Stimulated activated memory B cell treated with anti-CD40 and anti-IgM and Interleukin-4, amounts not matched to agents 10 μg/mL and 1 μg/mL and 100 μg/mL, for 72 hours (primary cell): ENCODE results near the gene FAM227A.
"Not testable (repeated sequence)": the region's sequence is repeated elsewhere in the genome, so short reads cannot be mapped to it uniquely, and the experiment has no call there.

Source experiments
- ATAC-seq: fragments of 150-1000 bp; cut with Tn5 transposase; 2 replicates; pipeline ENCODE4 v1.10.0; 2021
- H3K27ac Mint-ChIP-seq: one replicate; pipeline ENCODE4 v1.8.0; 2022; ENCODE audit warnings: mild to moderate bottlenecking, mixed read lengths
- H3K27me3 Mint-ChIP-seq: one replicate; pipeline ENCODE4 v1.8.0; 2022; ENCODE audit warnings: mixed read lengths
- H3K36me3 Mint-ChIP-seq: one replicate; pipeline ENCODE4 v1.8.0; 2022; ENCODE audit warnings: mixed read lengths
- H3K4me1 Mint-ChIP-seq: one replicate; pipeline ENCODE4 v1.8.0; 2022; ENCODE audit warnings: mixed read lengths
- H3K4me3 Mint-ChIP-seq: one replicate; pipeline ENCODE4 v1.8.0; 2022; ENCODE audit warnings: mild to moderate bottlenecking, moderate library complexity, mixed read lengths
- H3K9me3 Mint-ChIP-seq: one replicate; pipeline ENCODE4 v1.8.0; 2022; ENCODE audit warnings: mixed read lengths

The FAM227A gene

DNA sequence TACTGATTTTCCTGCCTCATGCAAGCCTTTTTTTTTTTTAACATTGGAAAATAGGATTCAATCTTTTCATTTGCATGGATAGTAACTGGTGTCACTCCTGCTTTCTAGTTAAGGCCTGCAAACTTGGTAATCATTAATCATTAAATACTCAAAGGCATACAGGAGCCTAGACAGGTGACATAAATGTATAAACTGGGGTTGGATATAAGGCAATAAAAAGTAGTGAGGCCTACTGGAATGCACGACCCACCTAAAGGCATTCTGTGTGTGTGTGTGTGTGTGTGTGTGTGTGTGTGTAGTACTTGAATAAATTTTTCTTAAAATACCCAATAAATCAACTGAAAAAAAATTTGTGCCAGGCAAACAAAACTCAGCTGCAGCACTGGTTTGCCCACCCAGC is 33.5 kb upstream of the FAM227A start:
- H3K9me3 Mint-ChIP-seq, result no peaks in the 10 kb centered on the region
- no peak overlapping the region for H3K27ac Mint-ChIP-seq
- no peaks in the 10 kb centered on the region for H3K27me3 Mint-ChIP-seq
- peaks cover 25% of the 10 kb centered on the region for H3K4me1 Mint-ChIP-seq
- H3K36me3 Mint-ChIP-seq, result peaks cover 51% of the 10 kb centered on the region
- no peak for ATAC-seq
- H3K4me3 Mint-ChIP-seq, result no peak overlapping the region

DNA sequence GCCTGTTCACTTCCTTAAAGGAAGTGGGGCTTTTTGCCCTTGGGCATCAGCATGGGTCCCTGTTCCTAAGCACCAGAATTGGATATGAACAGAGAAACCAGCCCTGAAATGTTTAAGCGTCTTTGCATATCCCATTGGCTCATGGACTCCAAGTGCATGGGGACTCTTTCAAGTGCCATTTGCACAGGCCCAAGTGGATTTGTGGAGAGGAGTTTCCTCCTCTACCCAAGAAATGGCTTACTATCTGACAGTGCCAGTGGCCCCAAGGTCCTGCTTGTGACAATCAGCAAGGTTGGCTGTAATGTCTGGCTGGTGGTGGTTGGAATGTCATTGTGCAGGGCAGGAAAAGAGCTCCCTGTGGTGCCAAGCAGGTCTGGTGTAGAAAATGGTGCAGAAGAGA is 29.6 kb upstream of the FAM227A start:
- peaks cover 23% of the 10 kb centered on the region for H3K4me1 Mint-ChIP-seq
- H3K4me3 Mint-ChIP-seq, result no peak overlapping the region
- peaks cover 42% of the 10 kb centered on the region for H3K36me3 Mint-ChIP-seq
- no peak for ATAC-seq
- H3K27me3 Mint-ChIP-seq, result no peaks in the 10 kb centered on the region
- H3K27ac Mint-ChIP-seq, result no peak overlapping the region
- no peaks in the 10 kb centered on the region for H3K9me3 Mint-ChIP-seq

DNA sequence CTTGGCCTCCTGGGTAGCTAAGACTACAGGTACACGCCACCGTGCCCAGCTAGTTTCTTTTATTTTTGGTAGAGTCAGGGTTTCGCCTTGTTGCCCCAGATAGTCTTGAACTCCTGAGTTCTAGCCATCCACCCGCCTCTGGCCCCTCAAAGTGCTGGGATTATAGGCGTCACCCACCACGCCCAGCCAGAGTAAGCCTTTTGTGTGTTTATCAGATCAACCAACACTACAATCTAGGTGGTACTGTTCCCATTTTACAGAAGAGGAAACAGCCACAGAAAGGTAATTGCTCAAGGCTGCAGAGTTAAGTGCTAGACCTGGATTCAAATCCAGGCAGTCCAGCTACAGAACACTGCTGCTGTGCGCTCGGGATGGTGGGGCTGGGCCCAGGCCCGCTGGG is 28.7 kb upstream of the FAM227A start:
- Mint-ChIP-seq H3K4me3 (no peak overlapping the region), H3K4me1 (peaks cover 23% of the 10 kb centered on the region), H3K27me3 (no peaks in the 10 kb centered on the region), H3K27ac (no peak overlapping the region), H3K9me3 (no peaks in the 10 kb centered on the region), H3K36me3 (peaks cover 40% of the 10 kb centered on the region)
- no peak for ATAC-seq

DNA sequence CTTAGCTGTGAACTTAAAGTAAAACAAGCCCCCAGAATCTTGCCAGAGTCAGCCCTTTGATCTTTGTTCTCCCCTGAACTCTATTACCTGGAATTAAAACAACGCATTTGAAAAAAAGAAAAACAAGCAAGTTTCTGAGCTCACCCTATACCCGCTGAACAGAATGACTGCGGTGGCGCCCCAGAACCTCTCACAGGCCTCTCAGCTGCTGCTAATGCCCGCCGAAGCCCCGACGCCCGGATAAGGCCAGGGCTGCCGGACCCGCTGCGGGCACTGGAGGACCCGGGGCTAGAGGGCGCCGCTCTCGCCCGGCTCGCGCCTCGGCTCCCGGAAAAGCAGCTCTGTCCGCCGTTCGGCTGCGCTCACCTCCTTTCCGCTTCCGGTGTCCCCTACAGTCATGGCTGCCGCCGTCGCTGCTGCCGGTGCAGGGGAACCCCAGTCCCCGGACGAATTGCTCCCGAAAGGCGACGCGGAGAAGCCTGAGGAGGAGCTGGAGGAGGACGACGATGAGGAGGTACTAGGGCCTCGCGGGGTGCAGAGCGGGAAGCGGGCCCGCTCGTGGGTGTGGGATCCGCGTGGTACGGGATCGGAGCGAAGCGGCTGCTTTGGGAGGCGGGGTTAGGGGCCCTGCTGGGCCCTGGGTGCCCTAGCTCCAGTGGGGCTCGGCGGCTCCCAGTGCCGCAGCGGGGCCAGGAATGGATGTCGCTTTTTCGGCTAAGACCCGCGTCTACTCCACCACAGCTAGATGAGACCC is 25.6 kb upstream of the FAM227A start, which contains the start of gene TOMM22:
TOMM22 (plus strand) TSS at position 376 of the 754 bp plus-strand sequence; CDS start at position 398, 22 bp downstream.
- H3K9me3 Mint-ChIP-seq, result no peaks in the 10 kb centered on the region
- H3K27me3 Mint-ChIP-seq, result no peaks in the 10 kb centered on the region
- peak within 1 kb of the TSS; percentile 93 for H3K4me3 Mint-ChIP-seq
- H3K4me1 Mint-ChIP-seq, result peaks cover 23% of the 10 kb centered on the region
- peaks cover 17% of the 10 kb centered on the region for H3K36me3 Mint-ChIP-seq
- H3K27ac Mint-ChIP-seq, result peak within 1 kb of the TSS; percentile 91
- ATAC-seq, result peak; percentile 99

DNA sequence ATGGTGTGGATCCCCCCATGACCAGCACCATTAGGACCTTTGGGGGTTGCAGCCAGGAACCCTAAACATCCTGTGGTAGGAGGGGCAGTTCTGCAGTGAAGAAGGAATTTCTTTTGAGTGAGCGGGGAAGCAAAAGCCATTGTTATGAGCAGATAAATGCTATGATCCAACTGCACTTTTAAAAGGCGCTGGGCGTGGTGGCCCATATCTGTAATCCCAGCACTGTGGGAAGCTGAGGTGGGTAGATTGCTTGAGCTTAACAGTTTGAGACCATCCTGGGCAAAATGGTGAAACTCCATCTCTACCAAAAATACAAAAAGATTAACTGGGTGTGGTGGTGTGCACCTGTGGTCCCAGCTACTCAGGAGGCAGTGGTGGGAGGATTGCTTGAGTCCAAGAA is 19.6 kb upstream of the FAM227A start:
- H3K9me3 Mint-ChIP-seq, result no peaks in the 10 kb centered on the region
- H3K4me3 Mint-ChIP-seq, result no peak overlapping the region
- no peaks in the 10 kb centered on the region for H3K4me1 Mint-ChIP-seq
- ATAC-seq, result no peak
- peaks cover 23% of the 10 kb centered on the region for H3K36me3 Mint-ChIP-seq
- H3K27me3 Mint-ChIP-seq, result no peaks in the 10 kb centered on the region
- no peak overlapping the region for H3K27ac Mint-ChIP-seq

DNA sequence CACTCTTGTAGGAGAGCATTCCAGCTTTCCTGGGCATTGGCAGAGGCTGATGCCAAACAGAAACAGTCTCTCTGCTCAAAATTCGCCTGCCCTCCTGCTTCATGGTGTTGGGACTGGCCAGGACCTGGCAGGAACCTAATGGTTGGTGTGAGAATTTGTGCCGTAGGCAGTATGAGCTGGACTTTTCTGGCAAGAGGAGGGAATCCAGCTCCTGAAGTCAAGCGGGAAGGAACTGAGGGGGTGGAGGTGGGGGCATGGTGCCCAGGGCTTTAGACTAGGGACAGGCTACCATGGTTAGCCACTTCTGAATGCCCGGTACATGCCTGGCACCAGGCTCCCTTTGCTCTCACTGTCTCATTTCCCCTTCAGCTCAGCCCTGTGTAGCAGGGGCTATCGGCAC is 18.7 kb upstream of the FAM227A start:
- no peaks in the 10 kb centered on the region for H3K9me3 Mint-ChIP-seq
- no peak overlapping the region for H3K27ac Mint-ChIP-seq
- no peaks in the 10 kb centered on the region for H3K4me1 Mint-ChIP-seq
- peaks cover 26% of the 10 kb centered on the region for H3K36me3 Mint-ChIP-seq
- no peak for ATAC-seq
- no peaks in the 10 kb centered on the region for H3K27me3 Mint-ChIP-seq
- H3K4me3 Mint-ChIP-seq, result no peak overlapping the region

DNA sequence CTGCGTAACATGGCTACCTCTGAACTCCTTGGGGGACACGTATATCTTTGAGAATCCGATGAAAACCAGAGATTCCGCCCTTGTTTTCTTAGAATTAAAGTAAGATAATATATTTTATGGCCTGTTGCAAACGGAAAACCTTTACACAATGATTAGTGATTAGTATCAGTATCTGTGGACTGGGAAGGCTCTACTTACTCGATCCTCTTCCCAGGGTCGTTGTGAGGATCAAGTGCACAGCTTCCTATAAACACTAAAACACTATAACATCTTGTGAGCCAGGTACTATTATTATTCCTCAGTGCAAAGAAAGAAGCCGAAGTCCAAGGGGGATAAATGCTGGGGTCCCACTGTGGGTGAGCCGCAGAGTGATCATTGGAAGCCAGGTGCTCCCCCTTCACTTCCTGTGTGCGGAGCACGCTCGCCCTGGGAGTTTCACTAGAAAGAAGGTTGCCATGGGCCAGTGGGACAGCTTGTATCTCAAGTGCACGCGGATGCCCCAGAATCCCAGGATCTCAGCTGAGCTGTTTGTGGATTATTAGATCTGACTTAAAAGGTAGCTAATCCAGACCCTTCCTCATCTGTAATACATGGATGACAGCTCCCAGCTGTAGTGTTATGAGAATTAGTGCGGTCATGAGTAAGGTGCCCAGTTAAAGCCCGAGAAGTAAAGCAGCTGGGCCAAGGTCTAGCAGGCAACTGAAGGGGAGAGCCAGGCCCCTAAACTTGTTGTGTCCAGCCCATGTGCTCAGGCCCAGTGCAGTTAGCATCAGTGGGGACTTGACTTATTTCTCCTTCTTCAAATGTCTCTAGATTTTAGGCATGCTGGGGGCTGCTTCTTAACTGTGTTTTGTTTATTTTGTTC is 1.1 kb upstream of the FAM227A start:
- no peak for ATAC-seq
- Mint-ChIP-seq H3K27ac (peak overlapping the region; percentile 96), H3K9me3 (no peaks in the 10 kb centered on the region), H3K36me3 (no peaks in the 10 kb centered on the region), H3K4me3 (peak overlapping the region; percentile 90), H3K4me1 (peaks cover 6% of the 10 kb centered on the region), H3K27me3 (no peaks in the 10 kb centered on the region)

DNA sequence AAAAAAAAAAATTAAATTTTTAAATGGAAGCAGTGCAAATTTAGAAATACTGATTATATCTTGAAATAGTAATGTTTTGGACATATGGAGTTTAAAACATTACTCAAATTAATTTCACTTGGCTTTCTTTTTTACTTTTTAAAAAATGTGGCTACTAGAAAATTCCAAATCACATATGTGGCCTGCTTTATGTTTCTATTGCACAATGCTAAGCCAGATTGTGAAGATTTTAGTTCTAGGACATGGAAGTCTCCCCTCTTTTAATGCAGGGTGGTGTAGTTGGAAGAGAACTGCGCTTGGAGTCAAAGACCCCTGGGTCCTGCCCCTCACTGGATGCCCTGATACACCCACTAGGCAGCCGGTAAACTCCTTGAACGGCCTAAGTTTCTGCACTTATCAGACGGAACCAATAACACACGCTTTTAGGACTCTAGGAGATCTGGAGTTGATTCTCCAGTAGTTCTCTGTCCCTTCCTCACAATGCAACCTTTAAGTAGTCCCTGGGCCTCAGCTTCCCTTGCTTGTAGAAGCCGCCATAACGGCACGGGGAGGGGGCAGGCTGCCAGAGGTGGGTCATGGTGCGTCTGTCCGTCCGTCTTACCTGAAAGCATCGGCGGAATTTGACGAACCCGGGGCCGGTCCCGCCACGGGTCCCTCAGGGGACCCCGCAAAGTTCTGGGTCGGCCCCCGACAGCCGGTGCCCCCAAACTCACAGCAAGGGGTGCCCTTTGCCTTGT is 505 bp downstream of the FAM227A start:
- Mint-ChIP-seq H3K4me1 (peaks cover 6% of the 10 kb centered on the region), H3K9me3 (no peaks in the 10 kb centered on the region), H3K27me3 (no peaks in the 10 kb centered on the region), H3K4me3 (peak overlapping the region; percentile 90), H3K27ac (peak overlapping the region; percentile 96), H3K36me3 (no peaks in the 10 kb centered on the region)
- no peak for ATAC-seq

DNA sequence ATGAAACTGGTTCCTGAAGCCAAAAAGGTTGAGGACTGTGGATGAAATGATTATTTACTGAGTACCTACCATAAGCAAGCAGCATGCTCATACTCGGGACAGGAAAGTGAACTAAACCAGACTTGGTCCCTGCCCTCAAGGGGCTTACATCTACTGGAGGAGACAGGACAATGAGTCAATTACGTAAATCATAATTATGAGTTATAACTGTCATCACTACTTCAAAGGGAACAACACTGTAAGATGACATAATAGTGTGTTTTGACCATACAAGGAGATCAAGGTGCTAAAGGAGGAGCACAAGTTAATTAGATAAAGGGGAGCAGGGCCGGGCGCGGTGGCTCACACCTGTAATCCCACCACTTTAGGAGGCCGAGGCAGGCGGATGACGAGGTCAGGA is 2.5 kb downstream of the FAM227A start:
- Mint-ChIP-seq H3K9me3 (no peaks in the 10 kb centered on the region), H3K4me3 (no peak overlapping the region), H3K4me1 (peaks cover 6% of the 10 kb centered on the region), H3K27ac (no peak overlapping the region), H3K36me3 (no peaks in the 10 kb centered on the region), H3K27me3 (no peaks in the 10 kb centered on the region)
- ATAC-seq, result no peak

DNA sequence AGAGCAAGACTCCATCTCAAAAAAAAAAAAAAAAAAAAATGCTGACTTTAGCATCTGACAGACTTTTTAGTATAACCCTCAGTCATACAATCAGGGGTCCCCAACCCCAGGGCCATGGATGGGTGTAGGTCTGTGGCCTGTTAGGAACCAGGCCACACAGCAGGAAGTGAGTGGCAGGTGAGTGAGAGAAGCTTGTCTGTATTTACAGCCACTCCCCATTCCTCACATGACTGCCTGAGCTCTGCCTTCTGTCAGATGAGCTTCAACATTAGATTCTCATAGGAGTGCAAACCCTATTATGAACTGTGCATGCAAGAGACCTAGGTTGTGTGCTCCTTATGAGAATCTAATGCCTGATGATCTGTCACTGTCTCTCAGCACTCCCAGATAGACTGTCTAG is 3.3 kb downstream of the FAM227A start:
- no peak overlapping the region for H3K4me3 Mint-ChIP-seq
- H3K4me1 Mint-ChIP-seq, result peaks cover 6% of the 10 kb centered on the region
- H3K36me3 Mint-ChIP-seq, result no peaks in the 10 kb centered on the region
- no peak overlapping the region for H3K27ac Mint-ChIP-seq
- no peak for ATAC-seq
- H3K9me3 Mint-ChIP-seq, result no peaks in the 10 kb centered on the region
- peaks cover 6% of the 10 kb centered on the region for H3K27me3 Mint-ChIP-seq

DNA sequence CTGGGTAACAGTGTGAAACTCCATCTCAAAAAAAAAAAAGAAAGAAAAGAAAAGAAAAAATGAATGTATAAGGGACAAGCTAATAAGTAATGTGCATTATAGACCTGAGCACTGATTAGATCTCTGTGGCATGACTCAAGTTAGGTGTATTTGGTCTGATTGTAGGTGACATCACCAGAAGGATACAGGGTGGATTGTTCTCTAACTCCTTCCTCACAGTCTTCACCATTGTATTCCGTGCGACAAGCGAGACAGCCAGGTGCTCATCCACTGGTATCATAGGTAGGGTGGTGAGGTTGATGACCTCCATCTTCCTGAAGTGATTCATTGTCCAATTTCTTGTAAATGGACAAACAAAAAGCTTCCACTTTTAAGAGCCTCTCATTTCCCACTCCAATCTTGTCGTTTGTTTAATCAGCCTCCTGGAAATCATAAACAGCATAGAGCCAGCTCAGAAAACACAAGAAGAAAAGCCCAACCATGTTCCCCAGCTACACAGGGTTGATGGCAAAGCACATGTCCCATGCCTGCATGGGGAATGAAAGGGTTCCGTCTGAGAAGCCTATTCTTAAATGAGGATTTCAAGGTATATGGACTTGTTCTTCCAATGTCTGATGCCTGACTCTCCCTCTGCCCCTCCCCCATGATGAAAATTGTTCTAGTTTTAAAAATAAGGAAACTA is 6.2 kb downstream of the FAM227A start:
- Mint-ChIP-seq H3K27me3 (peaks cover 9% of the 10 kb centered on the region), H3K4me1 (no peaks in the 10 kb centered on the region), H3K9me3 (no peaks in the 10 kb centered on the region), H3K4me3 (no peak overlapping the region), H3K36me3 (no peaks in the 10 kb centered on the region), H3K27ac (no peak overlapping the region)
- no peak for ATAC-seq

DNA sequence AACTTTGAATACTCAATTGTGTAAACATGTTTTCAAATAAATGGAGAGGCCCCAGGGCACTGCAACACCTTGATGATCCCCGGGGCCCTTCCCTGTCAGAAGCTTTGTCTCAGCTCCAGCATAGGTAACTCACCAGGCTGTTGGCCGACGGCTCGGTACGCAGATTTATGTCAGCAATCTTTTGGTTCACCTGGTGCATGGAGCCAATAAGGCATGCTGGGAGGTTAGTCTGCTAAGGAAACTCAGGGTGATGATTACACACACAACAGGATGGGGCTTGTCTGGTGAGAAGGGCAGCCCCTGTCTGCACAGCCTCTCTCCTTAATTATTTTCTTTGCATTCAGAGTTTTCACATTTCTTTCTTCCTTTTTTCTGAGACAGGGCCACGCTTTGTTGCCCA is 10.8 kb downstream of the FAM227A start:
- ATAC-seq, result no peak
- H3K27me3 Mint-ChIP-seq, result peaks cover 35% of the 10 kb centered on the region
- H3K9me3 Mint-ChIP-seq, result no peaks in the 10 kb centered on the region
- no peak overlapping the region for H3K4me3 Mint-ChIP-seq
- no peaks in the 10 kb centered on the region for H3K36me3 Mint-ChIP-seq
- H3K4me1 Mint-ChIP-seq, result no peaks in the 10 kb centered on the region
- no peak overlapping the region for H3K27ac Mint-ChIP-seq

DNA sequence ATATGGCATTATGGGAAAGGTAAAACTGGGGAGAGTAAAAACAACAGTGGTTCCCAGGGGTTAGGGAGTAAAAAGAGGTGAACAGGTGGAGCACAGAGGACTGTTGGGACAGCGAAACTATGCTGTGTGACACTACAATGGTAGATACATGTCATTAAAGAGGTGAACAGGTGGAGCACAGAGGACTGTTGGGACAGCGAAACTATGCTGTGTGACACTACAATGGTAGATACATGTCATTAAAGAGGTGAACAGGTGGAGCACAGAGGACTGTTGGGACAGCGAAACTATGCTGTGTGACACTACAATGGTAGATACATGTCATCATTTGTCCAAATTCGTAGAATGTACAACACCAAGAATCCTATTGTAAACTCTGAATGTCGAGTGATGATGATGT is 11.9 kb downstream of the FAM227A start:
- not testable (repeated sequence) for H3K9me3 Mint-ChIP-seq, H3K4me3 Mint-ChIP-seq, H3K36me3 Mint-ChIP-seq, H3K27ac Mint-ChIP-seq, H3K4me1 Mint-ChIP-seq
- peaks cover 44% of the 10 kb centered on the region for H3K27me3 Mint-ChIP-seq
- peak; percentile 76 for ATAC-seq

DNA sequence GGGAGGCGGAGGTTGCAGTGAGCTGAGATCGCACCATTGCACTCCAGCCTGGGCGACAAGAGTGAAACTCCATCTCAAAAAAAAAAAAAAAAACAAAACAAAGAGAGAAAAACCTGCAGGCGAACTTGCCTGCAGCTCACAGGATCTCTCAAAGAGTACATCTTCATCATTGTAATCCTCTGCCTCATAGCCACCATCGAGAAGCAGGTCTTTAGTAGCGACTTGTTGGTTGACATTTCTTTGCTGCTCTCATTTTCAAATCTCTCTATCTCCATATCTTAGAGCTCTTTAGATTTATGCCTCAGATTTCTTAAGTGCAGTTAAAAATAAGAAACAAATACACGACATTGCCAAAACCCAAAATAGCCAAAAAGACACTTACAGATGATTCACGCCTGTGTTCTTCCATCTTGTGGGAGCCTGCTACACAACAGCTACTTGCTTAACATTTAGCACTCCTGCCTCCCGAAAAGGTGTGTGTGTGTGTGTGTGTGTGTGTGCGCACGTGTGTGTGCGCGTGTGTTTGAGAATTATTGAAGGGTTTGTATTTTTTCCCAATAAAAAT is 14.6 kb downstream of the FAM227A start:
- Mint-ChIP-seq H3K9me3 (no peaks in the 10 kb centered on the region), H3K36me3 (no peaks in the 10 kb centered on the region), H3K27me3 (peaks cover 37% of the 10 kb centered on the region), H3K4me3 (no peak overlapping the region), H3K4me1 (no peaks in the 10 kb centered on the region), H3K27ac (no peak overlapping the region)
- no peak for ATAC-seq

DNA sequence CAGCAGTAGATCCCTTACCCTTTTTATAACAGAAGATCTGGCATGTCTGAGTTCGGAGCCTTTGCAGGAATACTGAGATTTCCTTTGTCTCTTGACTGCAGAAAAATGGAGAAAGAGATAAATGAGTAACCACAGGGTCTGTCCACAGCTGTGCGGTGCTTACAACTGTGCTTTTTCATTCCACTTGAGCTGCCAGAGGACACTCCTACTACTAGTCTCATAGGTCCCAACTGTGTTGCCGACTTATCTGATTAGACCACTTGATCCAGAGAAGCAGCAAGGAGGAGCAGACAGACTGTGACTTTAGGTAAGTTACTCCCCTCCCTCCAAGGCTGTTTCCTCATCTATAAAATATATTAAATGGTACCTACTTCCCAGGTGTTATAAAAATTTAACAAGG is 17.5 kb downstream of the FAM227A start:
- ATAC-seq, result no peak

More for the DNA sequence above, 17.5 kb downstream of the FAM227A start:
- Mint-ChIP-seq H3K36me3 (no peaks in the 10 kb centered on the region), H3K4me1 (no peaks in the 10 kb centered on the region), H3K27me3 (peaks cover 37% of the 10 kb centered on the region), H3K27ac (no peak overlapping the region), H3K9me3 (no peaks in the 10 kb centered on the region), H3K4me3 (no peak overlapping the region)
